WTC11 (cell line): Measurements from ENCODE around the gene SERPINA9. TPM values are rescaled to one million over a fixed set of nuclear protein-coding genes. Genes with fewer than 3 reads are reported as not detected.

Experiments
- ATAC-seq: fragments of 200-7000 bp; cut with Tn5 transposase; 2 replicates; pipeline ENCODE4 v1.10.0; 2021; ENCODE audit warnings: mild to moderate bottlenecking, moderate library complexity
- CTCF ChIA-PET: fragments of 300-600 bp; sonication (Branson Sonifier 250); formaldehyde crosslinking; loops from one replicate; lab custom pipeline; 2021; ENCODE audit warnings: antibody characterized with exemption; lab: Charles Lee
- POLR2A ChIA-PET: fragments of 350-600 bp; sonication (Branson Sonifier 250); formaldehyde crosslinking; loops from one replicate; lab custom pipeline; 2021; ENCODE audit warnings: antibody characterized with exemption; lab: Charles Lee
- DNase-seq: peaks from one replicate; pipeline ENCODE4 v3.0.0; 2021; ENCODE audit warnings: low spot score
- H3K27ac Mint-ChIP-seq: 2 replicates; pipeline ENCODE4 v1.8.0; 2021; ENCODE audit warnings: mixed read lengths
- H3K27me3 Mint-ChIP-seq: 2 replicates; pipeline ENCODE4 v1.8.0; 2021; ENCODE audit warnings: low read depth, mild to moderate bottlenecking, moderate library complexity, mixed read lengths
- H3K36me3 Mint-ChIP-seq: 2 replicates; pipeline ENCODE4 v1.8.0; 2021; ENCODE audit warnings: mixed read lengths
- H3K4me1 Mint-ChIP-seq: 2 replicates; pipeline ENCODE4 v1.8.0; 2022; ENCODE audit warnings: mixed read lengths
- H3K4me3 Mint-ChIP-seq: 2 replicates; pipeline ENCODE4 v1.8.0; 2021; ENCODE audit warnings: mild to moderate bottlenecking, moderate library complexity, mixed read lengths
- H3K9me3 Mint-ChIP-seq: 2 replicates; pipeline ENCODE4 v1.8.0; 2021; ENCODE audit warnings: mixed read lengths
- ATF2 ChIP-seq: sonication (generic); formaldehyde crosslinking; IDR thresholded peaks from 2 replicates; pipeline ENCODE4 v1.8.1; 2022; ENCODE audit warnings: low read depth, missing genetic modification reagents, borderline replicate concordance
- ATF6 ChIP-seq: sonication (generic); formaldehyde crosslinking; IDR thresholded peaks from 2 replicates; pipeline ENCODE4 v1.8.1; 2023; ENCODE audit warnings: mild to moderate bottlenecking, missing genetic modification reagents
- CBFB ChIP-seq: sonication (generic); formaldehyde crosslinking; IDR thresholded peaks from 2 replicates; pipeline ENCODE4 v1.8.1; 2022; ENCODE audit warnings: mild to moderate bottlenecking, low read depth, missing genetic modification reagents
- CTCF ChIP-seq: fragments of 200-600 bp; IDR thresholded peaks from 2 replicates; pipeline ENCODE4 v1.8.0; 2022; ENCODE audit warnings: antibody characterized with exemption
- ETV6 ChIP-seq: sonication (generic); formaldehyde crosslinking; IDR thresholded peaks from 2 replicates; pipeline ENCODE4 v1.8.1; 2022; ENCODE audit warnings: mild to moderate bottlenecking, missing genetic modification reagents
- HMGXB4 ChIP-seq: sonication (generic); formaldehyde crosslinking; IDR thresholded peaks from 2 replicates; pipeline ENCODE4 v1.8.1; 2023; ENCODE audit warnings: mild to moderate bottlenecking, moderate library complexity, missing genetic modification reagents
- MXD4 ChIP-seq: fragments of 250-450 bp; sonication (Bioruptor Pico); IDR thresholded peaks from 2 replicates; pipeline ENCODE4 v1.8.0; 2021; ENCODE audit warnings: mild to moderate bottlenecking, moderate library complexity, borderline replicate concordance
- NFATC4 ChIP-seq: fragments of 250-450 bp; sonication (Bioruptor Pico); IDR thresholded peaks from 2 replicates; pipeline ENCODE4 v1.9.0; 2021; ENCODE audit warnings: mild to moderate bottlenecking
- NR2C2 ChIP-seq: sonication (generic); formaldehyde crosslinking; IDR thresholded peaks from 2 replicates; pipeline ENCODE4 v1.8.0; 2022; ENCODE audit warnings: mild to moderate bottlenecking, missing genetic modification reagents
- PRDM15 ChIP-seq: sonication (generic); formaldehyde crosslinking; IDR thresholded peaks from 2 replicates; pipeline ENCODE4 v1.8.0; 2022; ENCODE audit warnings: missing genetic modification reagents
- PRRX2 ChIP-seq: fragments of 250-450 bp; sonication (Bioruptor Pico); IDR thresholded peaks from 2 replicates; pipeline ENCODE4 v1.8.0; 2021; ENCODE audit warnings: mild to moderate bottlenecking
- ZNF281 ChIP-seq: sonication (generic); formaldehyde crosslinking; IDR thresholded peaks from 2 replicates; pipeline ENCODE4 v1.8.0; 2023; ENCODE audit warnings: mild to moderate bottlenecking, missing genetic modification reagents
- ZNF512 ChIP-seq: sonication (generic); formaldehyde crosslinking; IDR thresholded peaks from 2 replicates; pipeline ENCODE4 v1.8.1; 2022; ENCODE audit warnings: missing genetic modification reagents, borderline replicate concordance
- ZSCAN18 ChIP-seq: fragments of 250-450 bp; sonication (Bioruptor Pico); IDR thresholded peaks from 2 replicates; pipeline ENCODE4 v2.1.2; 2022; ENCODE audit warnings: mild to moderate bottlenecking, moderate library complexity
- total RNA-seq: library from RNA; stranded (reverse); gene quantifications from 3 replicates; pipeline ENCODE4 v1.2.3, GENCODE V29; 2021

Gene SERPINA9
- total RNA-seq, 1 experiment from 2014 or later = not detected

GRCh38 chr14:94515856-94516255 is 39.9 kb upstream of the SERPINA9 start (continued):
- TF ChIP-seq ATF6 = no peak
- TF ChIP-seq ZNF512 = no peak
- TF ChIP-seq HMGXB4 = no peak
- TF ChIP-seq ZNF281 (CRISPR knock-in tag) = no peak

GRCh38 chr14:94515426-94515825 is 39.4 kb upstream of the SERPINA9 start:
- no peak for ATAC-seq
- Mint-ChIP-seq H3K9me3 (peaks cover 15% of the 10 kb centered on the region), H3K27ac (no peak overlapping the region), H3K4me3 (no peak overlapping the region), H3K27me3 (no peaks in the 10 kb centered on the region), H3K4me1 (peaks cover 19% of the 10 kb centered on the region), H3K36me3 (peaks cover 11% of the 10 kb centered on the region)
- POLR2A ChIA-PET = no interaction called here
- no peak for DNase-seq
- CTCF ChIA-PET = interaction anchor here (1.1 to 1.3 kb wide), 2 partner anchors 29 to 81 kb away, joined by 3 to 5 read pairs; no protein-coding TSS in a partner anchor
- no peak for TF ChIP-seq NR2C2 (CRISPR knock-in tag)
- TF ChIP-seq ATF6 = no peak
- no peak for TF ChIP-seq PRDM15 (CRISPR knock-in tag)
- TF ChIP-seq ATF2 (CRISPR knock-in tag) = no peak
- TF ChIP-seq CBFB (CRISPR knock-in tag) = no peak
- TF ChIP-seq PRRX2 (CRISPR knock-in tag) = no peak
- TF ChIP-seq MXD4 = no peak
- TF ChIP-seq ZSCAN18 (CRISPR knock-in tag) = no peak
- TF ChIP-seq ETV6 = no peak
- no peak for TF ChIP-seq NFATC4 (CRISPR knock-in tag)
- TF ChIP-seq CTCF = no peak
